SU-DHL-6 (cell line): ENCODE measurements around the gene WDR43.

Experiments
- EZH2phosphoT487 ChIP-seq: fragments of 200-600 bp; sonication (generic), shearing (Covaris generic); conservative IDR thresholded peaks from 2 replicates; pipeline ENCODE4 v1.6.1; 2018; ENCODE audit warnings: mild to moderate bottlenecking, antibody characterized with exemption, low read length, moderate library complexity, mixed read lengths
- TF ChIP-seq, protein P1 (sequence below): fragments of 200-600 bp; sonication (generic); IDR thresholded peaks from one replicate; pipeline ENCODE4 v1.5.1; 2017; ENCODE audit warnings: antibody characterized with exemption, mild to moderate bottlenecking, low read length, moderate library complexity; ENCODE audit not compliant: insufficient read depth, poor library complexity, severe bottlenecking

DNA sequence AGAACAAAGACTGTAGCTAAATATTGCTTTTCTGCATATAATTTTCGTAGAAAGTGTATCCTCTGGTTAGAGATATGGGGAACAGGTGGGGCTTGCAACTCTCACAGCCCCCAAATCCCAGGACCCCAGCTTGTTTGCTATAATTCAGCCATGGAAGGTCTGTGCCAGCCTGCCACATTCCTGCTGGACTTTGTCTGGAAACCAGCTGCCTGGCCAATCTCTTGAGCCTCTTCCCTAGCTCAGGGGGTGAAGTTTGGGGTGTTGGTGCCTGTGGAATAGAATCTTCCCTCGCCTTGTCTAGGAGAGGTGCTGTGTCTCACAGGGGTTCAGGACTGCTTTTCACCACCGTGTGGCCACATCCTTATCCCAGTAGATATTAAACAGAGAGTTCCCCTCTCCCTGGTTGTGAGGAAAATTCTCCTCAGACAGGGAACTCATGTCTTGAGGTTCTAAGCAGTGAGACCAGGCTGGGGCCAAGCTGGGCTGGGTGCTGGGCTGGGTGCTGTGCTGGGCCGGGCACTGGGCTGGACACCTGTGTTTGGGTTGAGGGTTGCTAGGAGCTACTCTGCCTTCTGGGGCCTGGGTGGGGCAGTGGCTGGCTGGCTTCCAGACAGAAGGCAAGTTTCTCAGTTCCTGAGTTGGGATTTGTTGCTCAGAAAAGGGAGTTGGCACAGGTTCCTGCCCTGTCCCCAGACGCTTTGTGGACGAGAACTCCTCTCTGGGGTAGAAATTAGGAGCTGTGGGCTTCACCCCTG, 98.9 kb downstream of the WDR43 start:
- TF ChIP-seq, protein P1, sequence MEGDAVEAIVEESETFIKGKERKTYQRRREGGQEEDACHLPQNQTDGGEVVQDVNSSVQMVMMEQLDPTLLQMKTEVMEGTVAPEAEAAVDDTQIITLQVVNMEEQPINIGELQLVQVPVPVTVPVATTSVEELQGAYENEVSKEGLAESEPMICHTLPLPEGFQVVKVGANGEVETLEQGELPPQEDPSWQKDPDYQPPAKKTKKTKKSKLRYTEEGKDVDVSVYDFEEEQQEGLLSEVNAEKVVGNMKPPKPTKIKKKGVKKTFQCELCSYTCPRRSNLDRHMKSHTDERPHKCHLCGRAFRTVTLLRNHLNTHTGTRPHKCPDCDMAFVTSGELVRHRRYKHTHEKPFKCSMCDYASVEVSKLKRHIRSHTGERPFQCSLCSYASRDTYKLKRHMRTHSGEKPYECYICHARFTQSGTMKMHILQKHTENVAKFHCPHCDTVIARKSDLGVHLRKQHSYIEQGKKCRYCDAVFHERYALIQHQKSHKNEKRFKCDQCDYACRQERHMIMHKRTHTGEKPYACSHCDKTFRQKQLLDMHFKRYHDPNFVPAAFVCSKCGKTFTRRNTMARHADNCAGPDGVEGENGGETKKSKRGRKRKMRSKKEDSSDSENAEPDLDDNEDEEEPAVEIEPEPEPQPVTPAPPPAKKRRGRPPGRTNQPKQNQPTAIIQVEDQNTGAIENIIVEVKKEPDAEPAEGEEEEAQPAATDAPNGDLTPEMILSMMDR: no peak
- no peak for TF ChIP-seq EZH2phosphoT487
